CD4-positive, alpha-beta T cell (primary cell): ENCODE data around the gene GAL3ST1. TPM values are rescaled to one million over a fixed set of nuclear protein-coding genes. Genes with fewer than 3 reads are reported as not detected.
"Not testable (repeated sequence)": the region's sequence is repeated elsewhere in the genome, so short reads cannot be mapped to it uniquely, and the experiment has no call there.

ENCODE experiments used
- ATAC-seq: fragments of 200-7000 bp; cut with Tn5 transposase; one replicate; pipeline ENCODE4 v1.10.0; 2022; ENCODE audit warnings: mild to moderate bottlenecking; ENCODE audit not compliant: poor library complexity
- CTCF ChIA-PET: fragments of 350-600 bp; sonication (Branson Sonifier 250); formaldehyde crosslinking; loops from one replicate; lab custom pipeline; 2021; ENCODE audit warnings: antibody characterized with exemption, inconsistent platforms; lab: Charles Lee
- POLR2A ChIA-PET: fragments of 350-600 bp; sonication (Branson Sonifier 250); formaldehyde crosslinking; loops from one replicate; lab custom pipeline; 2021; ENCODE audit warnings: antibody characterized with exemption, inconsistent platforms; lab: Charles Lee
- DNase-seq, 14 experiments: peaks; one replicate each; pipeline ENCODE4 v3.0.0-alpha.2; 2013 to 2020; ENCODE audit warnings: mixed read lengths in 2 of 14
- H3K27ac ChIP-seq, 2 donors: one replicate each; pipeline versions ENCODE4 v1.5.1 to v1.7.0; 2013; ENCODE audit warnings: low read length in 2 of 2, low read depth in 1 of 2, mild to moderate bottlenecking in 1 of 2
- H3K27me3 ChIP-seq, 2 experiments: 1 replicate in 1 of 2; 2 replicates in 1 of 2; pipeline versions ENCODE4 v1.6.1 to v1.7.0; 2013; ENCODE audit warnings: low read length in 2 of 2, control low read depth in 1 of 2, mild to moderate bottlenecking in 1 of 2, moderate library complexity in 1 of 2; ENCODE audit not compliant: insufficient read depth in 2 of 2, control insufficient read depth in 1 of 2
- H3K36me3 ChIP-seq: one replicate; pipeline ENCODE4 v1.6.1; 2013; ENCODE audit warnings: low read length, control low read depth; ENCODE audit not compliant: insufficient read depth
- H3K4me1 ChIP-seq: one replicate; pipeline ENCODE4 v1.6.1; 2013; ENCODE audit warnings: low read length, control low read depth; ENCODE audit not compliant: insufficient read depth
- H3K4me3 ChIP-seq: one replicate; pipeline ENCODE4 v1.5.1; 2013; ENCODE audit warnings: mild to moderate bottlenecking, low read length, moderate library complexity
- H3K9me3 ChIP-seq, 2 experiments: 1 replicate in 1 of 2; 2 replicates in 1 of 2; pipeline versions ENCODE4 v1.6.1 to v1.7.0; 2013; ENCODE audit warnings: low read length in 2 of 2, mild to moderate bottlenecking in 2 of 2, control low read depth in 1 of 2, moderate library complexity in 1 of 2; ENCODE audit not compliant: control insufficient read depth in 1 of 2, insufficient read depth in 1 of 2
- H3K27ac Mint-ChIP-seq: one replicate; pipeline ENCODE4 v1.8.0; 2020; ENCODE audit warnings: mixed read lengths
- H3K27me3 Mint-ChIP-seq: one replicate; pipeline ENCODE4 v1.8.0; 2021; ENCODE audit warnings: mixed read lengths
- H3K36me3 Mint-ChIP-seq: one replicate; pipeline ENCODE4 v1.8.0; 2021; ENCODE audit warnings: low read depth, mixed read lengths
- H3K4me1 Mint-ChIP-seq: one replicate; pipeline ENCODE4 v1.8.0; 2021; ENCODE audit warnings: low read depth, mixed read lengths
- H3K4me3 Mint-ChIP-seq: one replicate; pipeline ENCODE4 v1.8.0; 2020; ENCODE audit warnings: mild to moderate bottlenecking, mixed read lengths
- H3K9me3 Mint-ChIP-seq: one replicate; pipeline ENCODE4 v1.8.0; 2020; ENCODE audit warnings: mixed read lengths
- intact Hi-C, 2 experiments: fragments of 100-400 bp; cut with DNase I in 1 of 2; cut with micrococcal nuclease in 1 of 2; formaldehyde crosslinking; loops; one replicate each; pipeline versions ENCODE4 v1.15.1 to v1.9.0; 2023 to 2025; cut with DNase I, micrococcal nuclease
- total RNA-seq, 174 experiments: library from RNA in 2 of 174; stranded (reverse) in 2 of 174; gene quantifications; one replicate each; pipeline ENCODE4 v1.2.3 and lab custom pipeline; 2021 to 2026
- TF ChIP-seq, protein P1 (sequence below): fragments of 200-600 bp; IDR thresholded peaks from one replicate; pipeline ENCODE4 v1.8.0; 2022; ENCODE audit warnings: antibody characterized with exemption, mild to moderate bottlenecking

Gene GAL3ST1
- total RNA-seq, 2 experiments from 2014 or later, result not detected

DNA sequence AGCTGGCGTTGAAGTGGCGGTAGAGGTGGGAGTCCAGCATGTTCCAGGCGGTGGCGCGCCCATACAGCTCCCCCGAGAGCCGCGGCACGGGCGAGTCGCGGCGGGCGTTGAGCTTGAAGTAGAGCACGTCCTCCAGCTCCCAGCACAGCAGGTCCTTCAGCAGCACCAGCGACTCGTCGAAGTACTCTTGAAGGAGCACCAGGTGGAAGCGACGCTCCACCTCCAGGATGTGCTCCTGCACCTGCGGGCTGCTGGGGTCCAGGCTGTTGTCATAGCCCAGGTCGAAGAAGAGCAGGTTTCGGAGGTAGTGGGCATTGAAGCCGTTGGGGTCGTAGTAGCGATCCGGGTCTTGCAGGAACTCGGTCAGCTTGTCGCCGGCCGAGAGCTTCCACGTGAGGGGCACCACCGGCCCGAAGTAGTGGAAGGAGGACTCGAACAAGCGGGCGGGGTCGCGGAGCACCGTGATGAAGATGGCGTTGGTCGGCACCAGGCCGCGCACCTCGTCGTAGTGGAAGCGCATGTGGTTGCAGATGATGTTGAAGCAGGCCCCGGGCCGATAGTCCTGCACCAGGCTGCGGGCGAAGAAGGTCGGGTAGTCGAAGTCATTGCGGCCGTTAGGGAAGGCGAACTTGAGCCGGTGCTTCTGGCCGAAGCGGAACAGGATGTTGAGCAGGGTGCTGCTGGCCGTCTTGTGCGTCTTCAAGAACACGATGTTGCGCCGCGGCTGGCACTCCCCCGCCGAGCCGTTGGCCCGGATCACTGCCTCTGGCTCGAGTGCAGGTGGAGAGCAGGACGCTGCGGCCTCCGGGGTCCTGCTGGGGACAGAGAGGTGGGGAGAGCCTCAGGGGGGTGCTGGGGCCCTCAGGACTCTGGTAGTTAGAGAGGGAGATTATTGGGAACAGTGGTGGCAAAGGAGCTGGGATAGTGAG lies 18.9 kb downstream of the GAL3ST1 start:
- H3K27me3 Mint-ChIP-seq, result no peaks in the 10 kb centered on the region
- intact Hi-C loops, result no loop called here

GRCh38 chr22:30553971-30554370 lies 20.5 kb downstream of the GAL3ST1 start:
- Mint-ChIP-seq H3K4me3 (no peak overlapping the region), H3K4me1 (no peaks in the 10 kb centered on the region), H3K27ac (no peak overlapping the region), H3K9me3 (no peaks in the 10 kb centered on the region), H3K27me3 (peaks cover under 1% of the 10 kb centered on the region), H3K36me3 (no peaks in the 10 kb centered on the region)
- POLR2A ChIA-PET, result no interaction called here
- DNase-seq, result no peak
- no peak overlapping the region for H3K27ac ChIP-seq
- no peaks in the 10 kb centered on the region for H3K4me1 ChIP-seq
- peaks cover 0 to 6% of the 10 kb centered on the region in 2 experiments for H3K9me3 ChIP-seq
- CTCF ChIA-PET, result no interaction called here
- no peak overlapping the region for H3K4me3 ChIP-seq
- H3K36me3 ChIP-seq, result no peaks in the 10 kb centered on the region
- peaks cover 0 to 1% of the 10 kb centered on the region in 2 experiments for H3K27me3 ChIP-seq
- intact Hi-C loops, result no loop called here
- no peak for ATAC-seq
- TF ChIP-seq, protein P1, sequence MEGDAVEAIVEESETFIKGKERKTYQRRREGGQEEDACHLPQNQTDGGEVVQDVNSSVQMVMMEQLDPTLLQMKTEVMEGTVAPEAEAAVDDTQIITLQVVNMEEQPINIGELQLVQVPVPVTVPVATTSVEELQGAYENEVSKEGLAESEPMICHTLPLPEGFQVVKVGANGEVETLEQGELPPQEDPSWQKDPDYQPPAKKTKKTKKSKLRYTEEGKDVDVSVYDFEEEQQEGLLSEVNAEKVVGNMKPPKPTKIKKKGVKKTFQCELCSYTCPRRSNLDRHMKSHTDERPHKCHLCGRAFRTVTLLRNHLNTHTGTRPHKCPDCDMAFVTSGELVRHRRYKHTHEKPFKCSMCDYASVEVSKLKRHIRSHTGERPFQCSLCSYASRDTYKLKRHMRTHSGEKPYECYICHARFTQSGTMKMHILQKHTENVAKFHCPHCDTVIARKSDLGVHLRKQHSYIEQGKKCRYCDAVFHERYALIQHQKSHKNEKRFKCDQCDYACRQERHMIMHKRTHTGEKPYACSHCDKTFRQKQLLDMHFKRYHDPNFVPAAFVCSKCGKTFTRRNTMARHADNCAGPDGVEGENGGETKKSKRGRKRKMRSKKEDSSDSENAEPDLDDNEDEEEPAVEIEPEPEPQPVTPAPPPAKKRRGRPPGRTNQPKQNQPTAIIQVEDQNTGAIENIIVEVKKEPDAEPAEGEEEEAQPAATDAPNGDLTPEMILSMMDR, result no peak

More for the DNA sequence above, 18.9 kb downstream of the GAL3ST1 start:
- ChIA-PET CTCF (no interaction called here), POLR2A (no interaction called here)
- Mint-ChIP-seq H3K4me1 (no peaks in the 10 kb centered on the region), H3K4me3 (no peak overlapping the region), H3K36me3 (no peaks in the 10 kb centered on the region), H3K9me3 (no peaks in the 10 kb centered on the region), H3K27ac (no peak overlapping the region)
- H3K36me3 ChIP-seq, result no peaks in the 10 kb centered on the region
- TF ChIP-seq, protein P1, result no peak
- no peak overlapping the region for H3K27ac ChIP-seq
- no peak for DNase-seq
- H3K4me1 ChIP-seq, result no peaks in the 10 kb centered on the region
- H3K27me3 ChIP-seq, result no peaks in the 10 kb centered on the region
- H3K4me3 ChIP-seq, result no peak overlapping the region
- ATAC-seq, result no peak
- H3K9me3 ChIP-seq, result peaks cover 0 to 6% of the 10 kb centered on the region in 2 experiments

- Mint-ChIP-seq H3K4me1 (no peaks in the 10 kb centered on the region), H3K9me3 (no peaks in the 10 kb centered on the region), H3K36me3 (no peaks in the 10 kb centered on the region), H3K27me3 (peaks cover 8% of the 10 kb centered on the region), H3K27ac (no peak overlapping the region), H3K4me3 (no peak overlapping the region)
- ATAC-seq, result no peak
- no peak overlapping the region for H3K4me3 ChIP-seq
- intact Hi-C loops, result no loop called here
- H3K27ac ChIP-seq, result no peak overlapping the region
- DNase-seq, result no peak
- ChIA-PET CTCF (no interaction called here), POLR2A (no interaction called here)
- H3K9me3 ChIP-seq, result peaks cover 0 to 6% of the 10 kb centered on the region in 2 experiments
- TF ChIP-seq, protein P1, result no peak
- no peaks in the 10 kb centered on the region for H3K36me3 ChIP-seq
- H3K4me1 ChIP-seq, result no peaks in the 10 kb centered on the region
- peaks cover 0 to 2% of the 10 kb centered on the region in 2 experiments for H3K27me3 ChIP-seq
Observed at GRCh38 chr22:30552719-30553118, 21.7 kb downstream of the GAL3ST1 start.

DNA sequence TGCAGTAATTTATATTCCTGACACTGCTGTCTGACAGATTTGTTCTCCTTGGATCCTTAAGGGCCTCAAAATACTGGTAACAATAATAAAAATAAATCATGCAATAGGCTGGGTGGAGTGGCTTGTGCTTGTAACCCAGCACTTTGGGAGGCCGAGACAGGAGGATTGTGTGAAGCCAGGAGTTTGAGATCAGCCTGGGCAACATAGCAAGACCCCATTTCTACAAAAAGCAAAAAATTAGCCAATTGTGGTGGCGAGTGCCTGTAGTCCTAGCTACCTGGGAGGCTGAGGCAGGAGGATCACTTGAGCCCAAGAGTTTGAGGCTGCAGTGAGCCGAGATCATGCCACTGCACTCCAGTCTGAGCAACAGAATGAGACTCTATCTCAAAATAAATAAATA lies 22.7 kb downstream of the GAL3ST1 start:
- intact Hi-C loops, H3K4me3 ChIP-seq, H3K27ac ChIP-seq, H3K4me1 Mint-ChIP-seq, CTCF ChIA-PET, H3K36me3 ChIP-seq, DNase-seq, H3K36me3 Mint-ChIP-seq, H3K27me3 ChIP-seq, H3K9me3 Mint-ChIP-seq, H3K9me3 ChIP-seq, ATAC-seq, H3K4me1 ChIP-seq, H3K4me3 Mint-ChIP-seq, POLR2A ChIA-PET, H3K27ac Mint-ChIP-seq: not testable (repeated sequence)
- peaks cover 15% of the 10 kb centered on the region for H3K27me3 Mint-ChIP-seq
